BE2C (cell line): ENCODE results near the gene SIRPA.

Experiments
- DNase-seq: peaks from one replicate; pipeline ENCODE4 v3.0.0-alpha.2; 2020
- H3K27me3 ChIP-seq: fragments of 250-450 bp; sonication (Bioruptor Pico); 2 replicates; pipeline ENCODE4 v1.5.1; 2020; ENCODE audit warnings: mild to moderate bottlenecking
- H3K36me3 ChIP-seq: fragments of 250-450 bp; sonication (Bioruptor Pico); 2 replicates; pipeline ENCODE4 v1.5.1; 2020; ENCODE audit warnings: mild to moderate bottlenecking
- H3K4me1 ChIP-seq: fragments of 250-450 bp; sonication (Bioruptor Pico); 2 replicates; pipeline ENCODE4 v1.5.1; 2020
- H3K4me3 ChIP-seq: 2 replicates; pipeline ENCODE4 v1.5.1; 2011; ENCODE audit warnings: low read depth, low read length
- H3K9me3 ChIP-seq: fragments of 250-450 bp; sonication (Bioruptor Pico); 2 replicates; pipeline ENCODE4 v1.5.1; 2020
- TF ChIP-seq, protein P1 (sequence below): IDR thresholded peaks from 2 replicates; pipeline ENCODE4 v1.5.1; 2012; ENCODE audit warnings: mild to moderate bottlenecking, low read depth, low read length

The SIRPA gene

GRCh38 chr20:1887756-1888155 is 7.5 kb upstream of the SIRPA start:
- no peak overlapping the region for H3K4me3 ChIP-seq
- H3K27me3 ChIP-seq = no peaks in the 10 kb centered on the region; the same call in 1 of the 2 replicates
- H3K4me1 ChIP-seq = no peaks in the 10 kb centered on the region
- no peaks in the 10 kb centered on the region for H3K9me3 ChIP-seq
- TF ChIP-seq, protein P1, sequence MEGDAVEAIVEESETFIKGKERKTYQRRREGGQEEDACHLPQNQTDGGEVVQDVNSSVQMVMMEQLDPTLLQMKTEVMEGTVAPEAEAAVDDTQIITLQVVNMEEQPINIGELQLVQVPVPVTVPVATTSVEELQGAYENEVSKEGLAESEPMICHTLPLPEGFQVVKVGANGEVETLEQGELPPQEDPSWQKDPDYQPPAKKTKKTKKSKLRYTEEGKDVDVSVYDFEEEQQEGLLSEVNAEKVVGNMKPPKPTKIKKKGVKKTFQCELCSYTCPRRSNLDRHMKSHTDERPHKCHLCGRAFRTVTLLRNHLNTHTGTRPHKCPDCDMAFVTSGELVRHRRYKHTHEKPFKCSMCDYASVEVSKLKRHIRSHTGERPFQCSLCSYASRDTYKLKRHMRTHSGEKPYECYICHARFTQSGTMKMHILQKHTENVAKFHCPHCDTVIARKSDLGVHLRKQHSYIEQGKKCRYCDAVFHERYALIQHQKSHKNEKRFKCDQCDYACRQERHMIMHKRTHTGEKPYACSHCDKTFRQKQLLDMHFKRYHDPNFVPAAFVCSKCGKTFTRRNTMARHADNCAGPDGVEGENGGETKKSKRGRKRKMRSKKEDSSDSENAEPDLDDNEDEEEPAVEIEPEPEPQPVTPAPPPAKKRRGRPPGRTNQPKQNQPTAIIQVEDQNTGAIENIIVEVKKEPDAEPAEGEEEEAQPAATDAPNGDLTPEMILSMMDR = no peak
- no peak for DNase-seq
- H3K36me3 ChIP-seq = no peaks in the 10 kb centered on the region

DNA sequence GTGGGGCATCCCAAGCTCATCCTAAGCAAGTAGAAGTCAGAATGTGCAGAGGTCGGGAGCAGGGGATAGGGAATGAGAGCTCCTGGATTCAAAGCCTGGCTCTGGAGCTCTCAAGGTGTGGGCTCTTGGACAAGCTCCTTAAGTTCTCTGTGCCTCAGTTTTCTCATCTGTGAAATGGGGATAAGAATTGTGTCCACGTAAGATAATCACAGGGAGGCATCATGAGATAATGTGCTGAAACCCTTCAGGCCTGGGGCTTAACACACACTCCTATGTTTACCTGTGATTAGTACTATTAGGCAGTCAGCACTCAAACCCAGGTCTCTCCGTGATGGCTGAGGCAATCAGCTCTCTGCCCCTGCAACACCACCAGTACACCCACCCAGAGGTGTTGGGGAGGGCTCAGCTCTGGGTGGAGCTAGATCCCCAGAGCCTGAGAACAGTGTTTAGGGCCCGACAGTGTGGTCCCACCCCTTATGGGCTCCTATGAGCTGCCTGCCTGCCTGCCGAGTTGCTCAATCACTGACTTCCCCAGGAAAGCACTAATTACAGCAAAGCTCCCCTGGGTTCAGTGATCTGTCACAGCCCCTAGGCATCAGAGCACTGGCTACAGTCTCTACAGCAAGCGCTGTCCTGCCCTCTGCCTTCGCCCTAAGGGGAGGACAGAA is 6.3 kb upstream of the SIRPA start:
- no peaks in the 10 kb centered on the region for H3K9me3 ChIP-seq
- no peak for DNase-seq
- H3K4me3 ChIP-seq = no peak overlapping the region
- H3K36me3 ChIP-seq = no peaks in the 10 kb centered on the region
- no peaks in the 10 kb centered on the region; the same call in 1 of the 2 replicates for H3K27me3 ChIP-seq
- TF ChIP-seq, protein P1 = no peak
- no peaks in the 10 kb centered on the region for H3K4me1 ChIP-seq

DNA sequence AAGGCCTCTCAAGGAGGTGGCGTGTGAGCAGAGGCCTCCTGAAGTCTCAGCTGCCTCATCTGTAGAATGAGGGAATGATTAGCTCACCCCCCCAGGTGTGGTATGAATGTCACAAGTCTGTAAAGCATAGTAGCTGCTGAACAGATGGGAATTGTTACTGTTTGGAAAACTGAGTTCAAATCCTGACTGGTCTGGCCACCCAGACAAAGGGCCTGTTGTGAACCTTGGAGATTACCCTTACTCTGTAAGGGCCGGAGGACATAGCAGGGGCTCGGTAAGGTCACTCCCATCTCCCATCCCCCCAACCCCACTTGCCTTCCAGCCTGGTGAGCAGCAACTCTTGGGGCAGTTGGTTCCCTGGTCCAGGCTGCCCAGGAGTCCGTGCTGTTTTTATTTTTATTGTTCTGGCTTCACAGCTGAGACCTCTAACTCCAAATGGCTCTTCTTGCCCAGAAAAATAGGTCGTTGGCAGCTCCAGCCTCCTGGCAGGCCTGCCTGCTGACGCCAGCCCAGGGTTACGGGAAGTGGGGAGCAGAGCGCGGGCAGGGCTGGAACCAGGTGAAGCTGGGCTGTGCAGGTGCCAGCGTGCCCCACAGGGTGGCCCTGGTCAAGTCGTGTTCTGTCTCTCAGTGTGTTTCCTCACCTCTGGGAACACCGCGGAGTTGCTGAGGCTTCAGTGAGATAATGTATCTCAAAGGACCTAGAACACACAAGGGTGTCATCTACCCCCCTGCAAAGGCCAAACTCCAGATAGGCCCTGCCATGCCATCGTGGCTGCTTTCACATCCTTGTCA is 4.5 kb upstream of the SIRPA start:
- Histone ChIP-seq H3K4me1 (no peaks in the 10 kb centered on the region), H3K36me3 (no peaks in the 10 kb centered on the region), H3K9me3 (no peaks in the 10 kb centered on the region), H3K4me3 (no peak overlapping the region), H3K27me3 (no peaks in the 10 kb centered on the region; the same call in 1 of the 2 replicates)
- TF ChIP-seq, protein P1 = no peak
- no peak for DNase-seq

GRCh38 chr20:1891263-1892118 is 3.7 kb upstream of the SIRPA start:
- Histone ChIP-seq H3K9me3 (no peaks in the 10 kb centered on the region), H3K27me3 (no peaks in the 10 kb centered on the region; the same call in 1 of the 2 replicates), H3K4me3 (no peak overlapping the region), H3K36me3 (no peaks in the 10 kb centered on the region), H3K4me1 (no peaks in the 10 kb centered on the region)
- DNase-seq = no peak
- TF ChIP-seq, protein P1 = no peak

GRCh38 chr20:1892119-1892385 is 3.2 kb upstream of the SIRPA start:
- no peaks in the 10 kb centered on the region for H3K4me1 ChIP-seq
- H3K27me3 ChIP-seq = no peaks in the 10 kb centered on the region; the same call in 1 of the 2 replicates
- TF ChIP-seq, protein P1 = no peak
- H3K4me3 ChIP-seq = no peak overlapping the region
- no peaks in the 10 kb centered on the region for H3K36me3 ChIP-seq
- no peaks in the 10 kb centered on the region for H3K9me3 ChIP-seq
- no peak for DNase-seq
